HG02973 (cell line): ENCODE measurements around the gene ACKR4.
"Not testable (repeated sequence)": the region's sequence is repeated elsewhere in the genome, so short reads cannot be mapped to it uniquely, and the experiment has no call there.

ENCODE experiments used
- ATAC-seq: cut with Tn5 transposase; IDR thresholded peaks from one replicate; pipeline ENCODE4 v1.9.1; 2021; ENCODE audit warnings: moderate library complexity; ENCODE audit not compliant: unreplicated experiment

Gene ACKR4

DNA sequence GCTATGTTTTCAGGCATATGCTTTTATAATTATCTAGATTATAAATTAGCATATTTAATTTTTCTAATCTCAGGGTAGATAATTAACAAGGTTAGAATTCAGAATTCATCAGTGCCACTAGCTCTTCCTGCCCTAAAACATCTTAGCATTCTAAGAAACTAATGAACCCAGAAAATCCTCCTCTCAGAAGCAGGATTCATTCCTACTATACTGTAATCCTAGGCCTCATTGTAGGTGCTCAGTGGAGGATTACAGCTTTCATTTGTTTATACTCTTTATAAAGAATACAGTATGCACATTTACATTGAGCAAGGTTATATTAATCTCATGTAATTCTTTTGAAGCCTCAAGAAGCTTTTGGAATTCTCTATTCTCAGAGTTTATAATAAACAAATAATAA lies 41.6 kb downstream of the ACKR4 start:
- ATAC-seq = no peak

GRCh38 chr3:132641427-132641826 lies 44.4 kb downstream of the ACKR4 start:
- not testable (repeated sequence) for ATAC-seq

DNA sequence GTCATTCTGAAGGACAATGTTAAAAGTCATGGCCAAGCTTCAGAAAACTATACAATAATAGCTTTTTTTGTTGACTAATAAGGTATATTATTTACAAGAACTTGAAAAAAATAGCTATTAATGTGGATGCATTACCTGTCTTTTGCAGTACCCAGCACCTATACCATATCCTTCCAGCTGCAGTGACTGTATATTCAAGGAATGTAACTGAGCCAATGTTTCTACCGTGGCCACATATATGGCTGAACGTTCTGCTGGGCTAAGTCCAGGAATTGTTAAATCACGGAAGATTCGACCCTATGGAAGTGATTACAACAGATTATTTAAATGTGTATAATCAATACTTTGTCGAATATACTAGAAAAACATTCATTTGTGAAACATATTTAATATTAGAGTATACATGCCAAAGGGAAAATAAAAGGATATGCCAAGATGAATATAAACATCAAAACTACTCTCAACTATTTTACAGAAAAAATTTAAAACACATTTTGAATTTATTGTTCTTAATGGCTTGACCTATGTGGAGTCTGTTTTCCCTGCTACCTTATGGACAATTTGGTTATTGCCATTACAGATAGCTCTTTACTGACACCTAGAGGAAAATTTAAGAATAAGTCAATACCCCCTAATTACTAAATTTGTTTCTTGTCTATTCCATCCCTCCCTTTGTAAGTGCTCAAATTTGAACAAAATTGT lies 44.9 kb downstream of the ACKR4 start:
- no peak for ATAC-seq

GRCh38 chr3:132642539-132642847 lies 45.4 kb downstream of the ACKR4 start:
- ATAC-seq = no peak

GRCh38 chr3:132643366-132643765 lies 46.3 kb downstream of the ACKR4 start:
- ATAC-seq = no peak

DNA sequence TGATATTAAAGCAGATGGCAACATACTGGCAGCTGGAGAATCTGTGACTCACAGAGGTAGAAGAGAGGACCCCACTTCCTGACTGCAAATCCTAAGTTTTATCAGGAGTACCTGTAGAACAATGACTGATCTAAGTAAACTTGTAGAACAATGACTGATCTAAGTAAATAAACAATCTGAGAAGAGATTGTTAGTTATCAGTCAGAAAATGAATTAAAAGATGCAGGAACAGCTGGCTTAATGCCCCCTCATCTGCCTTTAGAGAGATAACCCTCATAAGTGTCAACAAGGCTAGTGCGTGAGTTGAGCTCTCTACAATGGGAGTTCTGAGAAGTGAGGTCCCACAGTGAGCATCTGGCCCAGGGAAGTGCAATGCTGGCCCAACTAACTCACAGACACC lies 48.0 kb downstream of the ACKR4 start:
- ATAC-seq = no peak

DNA sequence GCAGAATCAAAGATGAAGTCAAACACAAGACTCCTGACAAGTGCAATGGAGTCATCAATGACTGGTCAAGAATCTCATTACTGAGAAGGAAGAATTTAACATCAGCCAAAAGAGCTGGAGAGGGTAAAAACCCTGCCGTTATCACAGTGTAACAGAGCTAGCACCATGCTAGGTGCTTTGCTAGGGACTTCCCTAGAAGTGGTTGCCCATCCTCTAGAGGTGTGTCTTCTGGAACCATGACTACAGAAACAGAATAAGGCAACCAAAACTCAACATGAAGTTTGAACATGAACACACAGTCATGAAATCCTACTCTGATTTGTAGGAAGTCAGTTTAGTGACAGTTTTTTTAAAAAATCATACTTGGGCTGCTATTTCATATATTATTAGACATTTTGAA lies 53.1 kb downstream of the ACKR4 start:
- peak; percentile 58 for ATAC-seq
